Neuron (in vitro differentiated cells): ENCODE measurements around the gene ELOVL1.
"Not testable (repeated sequence)": the region's sequence is repeated elsewhere in the genome, so short reads cannot be mapped to it uniquely, and the experiment has no call there.

Experiments used
- H2AFZ ChIP-seq: one replicate; pipeline ENCODE4 v1.6.1; 2013; ENCODE audit warnings: low read depth, mild to moderate bottlenecking, inconsistent platforms, low read length, moderate library complexity
- H3K27me3 ChIP-seq: one replicate; pipeline ENCODE4 v1.6.1; 2013; ENCODE audit warnings: low read length; ENCODE audit not compliant: insufficient read depth
- H3K36me3 ChIP-seq: one replicate; pipeline ENCODE4 v1.6.1; 2013; ENCODE audit warnings: low read length; ENCODE audit not compliant: insufficient read depth
- H3K4me1 ChIP-seq: one replicate; pipeline ENCODE4 v1.6.1; 2013; ENCODE audit warnings: low read length; ENCODE audit not compliant: insufficient read depth
- H3K4me3 ChIP-seq: 2 replicates; pipeline ENCODE4 v1.5.1; 2013; ENCODE audit warnings: mild to moderate bottlenecking, low read length, moderate library complexity
- H3K9me3 ChIP-seq: one replicate; pipeline ENCODE4 v1.6.1; 2013; ENCODE audit warnings: low read length

ELOVL1 gene

GRCh38 chr1:43372172-43372571 lies 4.4 kb upstream of the ELOVL1 start:
- Histone ChIP-seq H3K4me1 (peaks cover 9% of the 10 kb centered on the region), H3K9me3 (no peaks in the 10 kb centered on the region), H3K36me3 (peaks cover 3% of the 10 kb centered on the region), H2AFZ (no peak overlapping the region), H3K4me3 (no peak overlapping the region), H3K27me3 (no peaks in the 10 kb centered on the region)

DNA sequence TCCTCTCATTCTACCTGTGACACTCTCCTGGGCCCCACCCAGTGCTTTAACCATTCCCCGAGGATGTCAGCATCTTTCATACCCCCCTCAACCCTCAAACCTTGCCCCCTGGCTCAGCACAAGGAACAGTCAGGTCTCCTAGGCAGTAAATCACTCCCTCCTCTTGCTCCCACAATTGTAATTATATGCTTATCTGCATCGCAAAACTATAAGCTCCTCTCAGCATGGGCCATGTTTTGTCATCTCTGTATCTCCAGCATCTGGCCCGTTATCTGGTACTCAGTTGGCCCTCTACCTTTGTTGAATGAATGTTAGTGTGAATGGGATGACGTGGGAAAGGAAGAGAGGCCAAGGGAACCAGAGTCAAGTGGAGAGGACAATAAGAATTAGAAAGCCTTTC lies 2.8 kb upstream of the ELOVL1 start:
- H3K36me3 ChIP-seq, result peaks cover 3% of the 10 kb centered on the region
- H2AFZ ChIP-seq, result no peak overlapping the region
- H3K4me1 ChIP-seq, result peaks cover 17% of the 10 kb centered on the region
- H3K9me3 ChIP-seq, result no peaks in the 10 kb centered on the region
- no peaks in the 10 kb centered on the region for H3K27me3 ChIP-seq
- H3K4me3 ChIP-seq, result no peak overlapping the region

GRCh38 chr1:43369779-43370178 lies 2.0 kb upstream of the ELOVL1 start:
- not testable (repeated sequence) for H3K36me3 ChIP-seq, H3K27me3 ChIP-seq, H3K4me3 ChIP-seq, H3K9me3 ChIP-seq, H2AFZ ChIP-seq
- peaks cover 17% of the 10 kb centered on the region for H3K4me1 ChIP-seq

DNA sequence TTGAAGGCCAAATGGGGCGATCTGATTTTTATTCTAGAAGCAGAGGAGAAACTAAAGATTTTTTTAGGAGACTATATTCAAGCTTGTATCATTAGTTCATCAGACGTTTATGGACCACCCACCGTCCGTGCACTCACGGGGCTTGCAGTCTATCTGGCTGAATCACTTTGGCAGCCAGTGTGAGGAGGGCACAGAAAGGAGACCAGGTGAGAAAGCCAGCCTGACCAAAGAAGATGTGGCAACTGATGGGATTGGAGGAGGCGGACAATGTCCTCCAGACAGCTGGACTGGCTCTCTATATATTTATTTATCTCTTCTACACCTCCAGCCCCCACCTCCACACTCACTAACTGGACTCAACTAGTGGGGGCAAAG lies 822 bp upstream of the ELOVL1 start:
- Histone ChIP-seq H2AFZ (no peak overlapping the region), H3K36me3 (peaks cover 21% of the 10 kb centered on the region), H3K4me3 (peak overlapping the region; percentile 55), H3K4me1 (peaks cover 19% of the 10 kb centered on the region), H3K9me3 (no peaks in the 10 kb centered on the region), H3K27me3 (no peaks in the 10 kb centered on the region)

DNA sequence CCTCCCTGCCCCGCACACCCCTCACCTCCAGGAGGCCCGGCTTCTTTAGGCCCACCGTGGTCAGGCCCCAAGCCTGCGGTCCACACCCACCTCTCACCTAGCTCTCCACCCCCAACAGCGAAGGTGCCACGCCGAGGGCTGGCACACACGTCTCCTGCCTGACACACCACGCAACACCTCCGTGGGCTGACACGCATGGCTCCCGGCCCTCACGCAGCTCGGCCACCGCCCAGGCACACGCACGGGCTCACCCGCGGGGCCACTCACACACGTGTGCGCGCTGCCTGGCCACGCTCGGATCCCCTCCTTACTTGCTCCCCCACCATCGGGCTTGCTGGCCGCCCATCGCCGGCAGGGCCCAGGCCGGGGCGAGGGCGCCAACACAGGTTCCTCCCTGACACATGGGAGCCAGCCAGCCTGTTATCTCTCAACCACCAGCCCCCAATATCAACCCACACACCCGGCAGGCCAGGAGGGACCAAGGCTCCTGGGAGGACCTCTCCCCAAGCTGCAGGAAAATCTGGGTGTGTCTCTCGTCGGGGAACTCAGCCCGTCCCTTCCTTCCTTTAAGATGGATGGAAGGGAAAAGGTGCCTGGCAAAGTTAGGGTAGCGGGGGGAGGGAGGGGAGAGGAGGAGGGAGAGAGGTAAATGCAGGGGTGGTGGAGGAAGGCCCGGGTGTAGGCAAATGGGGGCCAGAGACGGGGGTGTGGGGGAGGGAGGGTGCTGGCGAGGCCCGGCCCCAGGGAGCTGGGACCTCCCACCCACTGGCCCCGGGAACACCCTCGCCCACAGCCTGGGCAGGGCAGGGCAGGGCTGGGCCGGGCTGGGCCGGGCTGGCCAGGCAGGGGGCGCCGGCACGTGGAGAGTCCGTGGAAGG lies 546 bp downstream of the ELOVL1 start:
- Histone ChIP-seq H2AFZ (peak overlapping the region; percentile 31), H3K27me3 (no peaks in the 10 kb centered on the region), H3K9me3 (no peaks in the 10 kb centered on the region), H3K4me1 (peaks cover 25% of the 10 kb centered on the region), H3K4me3 (peak overlapping the region; percentile 55), H3K36me3 (peaks cover 27% of the 10 kb centered on the region)

- H3K9me3 ChIP-seq, result no peaks in the 10 kb centered on the region
- H3K27me3 ChIP-seq, result no peaks in the 10 kb centered on the region
- peaks cover 33% of the 10 kb centered on the region for H3K36me3 ChIP-seq
- H3K4me3 ChIP-seq, result peak overlapping the region; percentile 55
- peaks cover 25% of the 10 kb centered on the region for H3K4me1 ChIP-seq
- no peak overlapping the region for H2AFZ ChIP-seq
Observed at GRCh38 chr1:43366601-43367025, 1.2 kb downstream of the ELOVL1 start.

DNA sequence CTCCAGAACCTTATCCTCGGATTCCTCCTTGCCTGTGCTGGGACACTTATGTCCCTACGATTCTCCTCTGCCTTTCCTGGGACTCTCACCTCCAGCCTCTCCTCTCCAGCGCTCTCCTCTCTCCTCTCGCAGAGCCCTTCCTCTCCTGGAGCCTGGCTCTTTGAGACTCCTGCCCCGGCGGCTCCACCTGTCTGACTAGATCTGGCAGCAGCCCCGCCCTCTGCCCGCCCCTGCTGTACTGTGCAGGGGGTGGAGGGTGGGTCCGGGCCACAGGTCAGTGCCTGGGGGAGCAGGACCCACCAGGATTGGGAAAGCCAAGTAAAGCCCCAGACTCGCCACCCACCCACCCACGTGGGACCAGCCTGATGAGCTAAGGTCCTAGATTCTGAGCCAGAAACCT lies 1.6 kb downstream of the ELOVL1 start:
- H3K4me3 ChIP-seq, result no peak overlapping the region
- H3K36me3 ChIP-seq, result peaks cover 38% of the 10 kb centered on the region
- H3K27me3 ChIP-seq, result no peaks in the 10 kb centered on the region
- no peaks in the 10 kb centered on the region for H3K9me3 ChIP-seq
- H2AFZ ChIP-seq, result no peak overlapping the region
- H3K4me1 ChIP-seq, result peaks cover 30% of the 10 kb centered on the region

- H3K4me3 ChIP-seq, result no peak overlapping the region
- peaks cover 43% of the 10 kb centered on the region for H3K36me3 ChIP-seq
- no peaks in the 10 kb centered on the region for H3K27me3 ChIP-seq
- H3K9me3 ChIP-seq, result no peaks in the 10 kb centered on the region
- H3K4me1 ChIP-seq, result peaks cover 35% of the 10 kb centered on the region
- H2AFZ ChIP-seq, result no peak overlapping the region
Observed at GRCh38 chr1:43365678-43366077, 2.1 kb downstream of the ELOVL1 start.

GRCh38 chr1:43363935-43364525 lies 3.8 kb downstream of the ELOVL1 start:
- Histone ChIP-seq H3K9me3 (no peaks in the 10 kb centered on the region), H3K4me3 (no peak overlapping the region), H2AFZ (no peak overlapping the region), H3K36me3 (peaks cover 51% of the 10 kb centered on the region), H3K4me1 (peaks cover 48% of the 10 kb centered on the region), H3K27me3 (no peaks in the 10 kb centered on the region)

DNA sequence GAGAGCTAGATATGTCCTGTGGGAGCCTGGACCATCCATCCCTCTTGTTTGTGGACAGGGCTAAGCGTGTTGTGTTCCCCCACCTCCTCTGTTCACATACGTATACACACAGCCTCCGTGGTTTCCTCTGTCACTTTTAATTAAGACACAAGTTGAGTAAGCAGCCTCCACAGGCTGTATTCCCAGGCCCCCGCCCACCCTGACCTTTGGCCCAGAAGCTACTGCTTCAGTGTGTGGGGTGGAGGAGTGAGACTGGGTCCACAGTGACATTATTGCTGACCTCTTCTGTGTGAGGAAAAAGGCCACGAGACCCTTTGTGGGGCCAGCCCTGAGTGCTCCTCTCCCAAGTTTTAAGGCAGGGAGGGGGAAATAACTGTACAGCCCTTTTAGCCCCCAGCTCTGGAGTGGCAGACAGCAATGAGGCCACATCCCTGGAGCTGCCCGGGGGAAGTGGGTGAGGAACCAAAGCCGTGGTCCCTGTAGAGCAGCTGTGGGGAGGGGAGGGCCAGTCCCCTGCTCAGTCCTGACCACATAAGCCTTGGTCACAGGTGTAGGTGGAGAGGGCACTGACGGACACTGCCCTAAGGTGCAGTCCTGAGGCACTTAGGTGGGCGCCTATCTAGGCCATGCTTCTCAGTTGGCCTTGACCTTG lies 4.4 kb downstream of the ELOVL1 start:
- H3K9me3 ChIP-seq, result no peaks in the 10 kb centered on the region

GRCh38 chr1:43360616-43361015 lies 7.2 kb downstream of the ELOVL1 start:
- Histone ChIP-seq H3K9me3 (no peaks in the 10 kb centered on the region), H3K4me3 (peak overlapping the region; percentile 93)

More for the DNA sequence above, 4.4 kb downstream of the ELOVL1 start:
- no peaks in the 10 kb centered on the region for H3K27me3 ChIP-seq
- no peak overlapping the region for H3K4me3 ChIP-seq
- H3K36me3 ChIP-seq, result peaks cover 51% of the 10 kb centered on the region
- H3K4me1 ChIP-seq, result peaks cover 42% of the 10 kb centered on the region
- no peak overlapping the region for H2AFZ ChIP-seq

DNA sequence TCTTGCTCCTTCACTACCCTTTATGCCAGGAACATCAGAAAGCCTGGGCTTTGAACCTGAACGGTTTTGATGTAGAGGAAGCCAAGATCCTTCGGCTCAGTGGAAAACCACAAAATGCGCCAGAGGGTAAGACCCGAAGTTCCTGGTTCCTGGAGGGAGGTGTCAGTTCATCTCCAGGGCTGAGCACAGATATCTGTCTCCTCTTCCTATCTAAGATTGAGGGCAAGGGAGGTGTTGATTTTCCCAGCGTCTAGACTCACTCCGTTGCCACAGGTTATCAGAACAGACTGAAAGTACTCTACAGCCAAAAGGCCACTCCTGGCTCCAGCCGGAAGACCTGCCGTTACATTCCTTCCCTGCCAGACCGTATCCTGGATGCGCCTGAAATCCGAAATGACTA lies 8.1 kb downstream of the ELOVL1 start:
- H2AFZ ChIP-seq, result no peak overlapping the region
- no peaks in the 10 kb centered on the region for H3K9me3 ChIP-seq
- H3K4me3 ChIP-seq, result peak overlapping the region; percentile 93
- peaks cover 43% of the 10 kb centered on the region for H3K36me3 ChIP-seq
- H3K4me1 ChIP-seq, result peaks cover 37% of the 10 kb centered on the region
- no peaks in the 10 kb centered on the region for H3K27me3 ChIP-seq

More at GRCh38 chr1:43360616-43361015, 7.2 kb downstream of the ELOVL1 start:
- peaks cover 37% of the 10 kb centered on the region for H3K4me1 ChIP-seq
- no peaks in the 10 kb centered on the region for H3K27me3 ChIP-seq
- H3K36me3 ChIP-seq, result peaks cover 51% of the 10 kb centered on the region
- no peak overlapping the region for H2AFZ ChIP-seq
